HG03097 (cell line): ENCODE results near the gene INVS.
"Not testable (repeated sequence)": the region's sequence is repeated elsewhere in the genome, so short reads cannot be mapped to it uniquely, and the experiment has no call there.

ENCODE experiments used
- ATAC-seq: cut with Tn5 transposase; IDR thresholded peaks from one replicate; pipeline ENCODE4 v1.9.1; 2021; ENCODE audit not compliant: unreplicated experiment, low FRiP score

Gene INVS

DNA sequence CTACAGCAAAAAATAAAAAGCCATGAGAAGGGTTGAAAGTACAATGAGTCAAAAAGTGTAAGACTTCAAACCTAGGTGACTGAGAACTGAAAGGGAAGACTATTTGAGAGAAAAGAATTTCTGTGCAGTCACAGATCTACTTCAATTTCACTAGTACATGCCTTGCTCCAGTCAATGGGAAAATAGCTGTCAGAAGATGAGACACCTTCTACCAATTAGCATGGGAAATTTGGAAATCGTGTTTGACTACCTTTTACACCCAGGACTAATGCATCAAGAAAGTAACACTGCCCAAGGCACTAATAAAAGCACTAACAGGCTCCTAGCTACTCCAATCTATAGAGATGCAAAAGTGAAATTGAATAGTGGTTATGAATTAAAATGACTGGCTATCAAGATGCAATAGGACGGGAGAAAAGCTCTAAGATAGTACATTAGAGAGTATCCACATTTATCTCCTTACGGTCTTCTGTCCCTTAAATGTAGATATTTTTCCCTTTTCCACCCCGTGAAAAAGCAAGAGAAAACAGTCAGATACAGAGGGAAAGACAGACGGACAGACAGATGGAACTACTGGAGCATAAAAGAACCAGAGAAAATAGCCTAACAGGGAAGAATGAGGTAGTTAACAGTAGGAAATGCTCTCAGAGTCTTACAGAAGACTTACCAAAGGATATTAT, 15.5 kb upstream of the INVS start:
- ATAC-seq: peak; percentile 41

DNA sequence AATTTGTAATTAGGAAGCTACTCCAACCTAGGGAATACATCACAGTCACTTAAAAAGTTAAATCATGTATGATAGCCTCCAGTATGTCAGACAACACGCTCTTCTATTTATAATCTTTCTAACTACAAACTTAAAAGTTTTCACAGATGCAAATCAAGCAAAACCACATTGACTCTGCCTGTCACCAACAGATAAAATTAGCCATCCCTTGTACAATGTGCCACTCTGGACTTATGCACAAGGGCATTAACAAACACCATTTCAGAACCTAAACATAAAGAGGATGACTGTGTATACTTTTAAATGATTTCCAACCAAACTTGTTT, 15.0 kb upstream of the INVS start:
- ATAC-seq: peak; percentile 24

DNA sequence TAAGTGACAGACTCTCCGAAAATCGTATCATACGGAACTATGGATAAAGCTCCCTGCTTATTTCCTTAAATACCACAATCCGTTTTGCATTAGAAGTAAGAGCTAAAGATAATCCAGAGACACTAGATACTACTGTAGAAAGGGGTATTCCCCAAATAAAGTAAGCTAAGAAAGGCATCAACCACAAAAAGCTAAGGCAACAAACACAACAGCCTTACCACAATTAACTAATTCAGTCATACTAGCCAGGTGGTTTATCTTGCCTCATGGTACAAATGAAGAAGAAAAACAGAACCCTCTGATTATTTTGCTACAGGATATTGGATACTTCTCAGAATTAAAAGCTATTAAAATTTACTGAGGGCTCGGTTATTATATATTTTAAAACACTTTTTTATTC, 14.3 kb upstream of the INVS start:
- ATAC-seq: peak; percentile 68

DNA sequence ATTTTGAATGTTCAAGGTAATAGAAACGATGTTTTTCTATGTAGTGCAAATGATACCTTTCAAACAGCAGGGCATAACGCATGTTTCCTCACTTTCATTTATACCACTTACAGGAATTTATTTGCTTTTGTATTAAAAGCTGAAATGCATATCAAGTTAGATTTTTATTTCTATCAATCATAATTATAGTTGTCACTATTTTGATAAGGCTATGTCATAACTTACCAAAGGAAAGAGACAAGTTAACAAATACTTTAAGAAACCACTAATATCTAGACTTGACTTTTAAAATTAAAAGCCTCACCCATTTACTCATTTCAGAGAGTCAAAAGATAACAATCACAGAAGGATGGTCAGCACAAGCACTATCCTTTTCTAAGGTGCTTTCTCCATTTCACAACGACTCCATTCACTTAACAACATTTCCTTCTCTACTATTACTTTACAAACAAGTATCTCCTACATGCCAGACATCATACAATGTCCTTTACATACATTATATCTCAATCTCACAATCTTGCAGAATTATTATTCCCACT, 12.9 kb upstream of the INVS start:
- ATAC-seq: no peak

DNA sequence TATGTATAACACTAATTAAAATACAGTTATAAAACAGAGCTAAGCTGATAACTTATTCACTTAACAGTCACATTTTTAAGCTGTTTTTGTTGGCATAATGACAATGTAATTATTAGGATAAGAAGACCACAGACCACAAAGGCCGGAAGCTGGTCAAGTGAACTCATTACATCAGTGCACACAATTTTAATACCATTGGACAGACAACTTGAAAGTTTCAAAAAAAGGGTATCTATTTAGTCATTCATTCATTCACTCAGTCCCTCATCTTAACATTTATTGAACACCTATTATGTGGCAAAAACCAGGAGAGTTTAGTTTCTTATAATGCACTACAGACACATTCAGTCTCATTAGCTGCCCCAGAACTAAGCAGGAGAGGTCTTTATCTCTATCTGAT, 11.8 kb upstream of the INVS start:
- ATAC-seq: no peak

DNA sequence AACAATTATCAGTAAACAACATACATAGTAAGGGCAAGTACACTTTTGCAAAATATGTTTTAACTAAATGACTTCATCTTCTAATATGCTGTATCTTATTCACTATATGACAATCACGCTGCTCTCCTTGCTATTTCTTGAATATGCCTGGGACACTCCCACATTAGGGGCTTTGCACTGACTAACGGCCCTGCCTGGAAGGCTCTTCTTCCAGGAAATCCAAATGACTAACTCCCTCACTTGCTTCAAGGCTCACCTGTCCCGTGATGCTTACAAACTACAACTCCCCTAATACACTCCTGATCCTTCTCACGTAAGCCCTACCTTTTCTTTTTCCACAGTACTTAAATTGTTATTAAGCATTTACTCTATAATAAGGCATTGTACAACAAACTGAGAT, 10.8 kb upstream of the INVS start:
- ATAC-seq: no peak

DNA sequence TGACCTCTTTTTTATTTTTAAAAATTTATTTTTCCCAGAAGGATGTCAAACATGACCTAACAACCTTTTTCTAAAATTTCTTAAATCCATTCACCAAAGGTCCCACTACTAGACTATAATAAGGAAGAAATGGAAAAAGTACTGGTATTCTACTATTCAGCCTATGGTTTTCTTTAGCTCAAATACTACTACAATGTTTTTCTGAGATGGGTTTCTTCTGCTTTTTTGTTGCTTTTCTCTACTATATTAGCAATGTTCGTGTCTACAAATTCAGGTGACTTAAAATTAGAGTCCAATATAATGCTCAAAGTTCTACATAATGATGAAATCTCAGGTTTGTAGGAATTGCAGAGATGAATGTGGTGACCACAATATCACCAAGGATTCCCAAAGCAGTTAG, 8.2 kb upstream of the INVS start:
- no peak for ATAC-seq

DNA sequence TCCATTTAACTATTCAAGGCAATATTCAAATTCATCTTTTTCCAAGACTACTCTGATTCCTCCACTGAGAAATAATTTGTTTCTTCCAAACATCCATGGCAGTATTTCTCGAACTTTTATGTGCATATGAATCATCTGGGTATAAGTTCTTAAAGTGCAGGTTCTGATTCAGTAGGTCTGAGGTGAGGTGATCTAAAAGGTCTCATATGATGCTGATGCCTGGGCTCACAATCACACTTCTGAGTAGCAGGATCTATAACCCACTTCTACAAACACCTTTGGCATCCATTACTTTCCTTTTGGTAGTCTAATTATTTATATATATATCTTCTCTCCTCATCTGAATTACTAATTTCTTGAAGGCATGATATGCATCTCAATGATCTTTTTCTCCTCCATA, 7.4 kb upstream of the INVS start:
- ATAC-seq: no peak

DNA sequence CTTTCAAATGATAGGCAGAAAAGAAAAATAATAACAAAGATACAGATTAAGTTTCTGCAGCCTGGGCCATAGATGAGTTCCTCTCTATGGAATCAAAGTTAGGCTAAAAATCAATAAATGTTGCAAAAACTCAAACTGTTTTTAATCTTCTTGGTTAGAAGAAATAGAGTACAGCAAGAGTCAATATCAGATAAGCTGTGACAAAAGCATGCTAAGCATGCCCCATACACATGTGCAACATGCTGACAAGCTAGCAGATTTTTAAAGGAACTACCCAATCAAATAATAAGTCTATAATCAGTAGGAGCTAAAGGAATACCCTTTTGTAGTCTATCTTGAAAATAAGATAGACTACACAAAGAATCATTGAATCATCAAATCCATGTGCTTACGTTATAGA, 7.0 kb upstream of the INVS start:
- no peak for ATAC-seq

DNA sequence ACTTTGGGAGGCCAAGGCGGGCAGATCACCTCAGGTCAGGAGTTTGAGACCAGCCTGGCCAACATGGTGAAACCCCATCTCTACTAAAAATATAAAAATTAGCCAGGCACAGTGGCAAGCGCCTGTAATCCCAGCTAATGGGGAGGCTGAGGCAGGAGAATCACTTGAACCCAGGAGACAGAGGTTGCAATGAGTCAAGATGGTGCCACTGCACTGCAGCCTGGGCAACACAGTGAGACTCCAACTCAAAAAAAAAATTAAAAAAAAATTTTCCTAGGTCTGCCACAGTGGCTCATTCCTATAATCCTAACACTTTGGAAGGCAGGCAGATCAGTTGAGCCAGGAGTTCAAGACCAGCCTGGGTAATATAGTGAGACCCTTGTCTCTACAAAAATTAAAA, 4.6 kb upstream of the INVS start:
- ATAC-seq: not testable (repeated sequence)

DNA sequence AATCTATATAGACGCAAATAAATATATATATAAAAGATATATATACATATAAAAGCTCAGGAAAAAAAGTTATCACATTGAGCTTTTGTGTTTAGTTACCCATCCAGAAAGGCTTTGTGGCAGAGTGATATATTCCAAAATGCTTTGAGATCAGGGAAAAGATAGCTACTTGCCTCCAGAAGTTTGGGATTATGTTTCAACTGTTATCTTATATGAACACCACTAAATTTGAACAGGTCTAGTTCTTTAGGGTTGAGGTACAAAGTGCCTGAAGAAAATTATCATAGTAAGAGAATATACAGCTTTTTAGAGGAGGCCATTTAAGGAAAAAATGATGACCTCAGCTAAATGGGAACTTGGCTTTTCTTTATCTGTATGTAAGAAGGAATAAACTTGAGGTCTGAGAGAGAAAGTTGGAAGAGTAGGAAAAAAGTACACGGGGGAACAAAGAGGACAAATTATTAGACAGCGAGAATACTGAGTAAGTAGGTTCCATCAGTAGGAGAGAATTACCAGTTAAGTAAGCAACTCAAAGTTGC, 2.6 kb upstream of the INVS start:
- no peak for ATAC-seq

DNA sequence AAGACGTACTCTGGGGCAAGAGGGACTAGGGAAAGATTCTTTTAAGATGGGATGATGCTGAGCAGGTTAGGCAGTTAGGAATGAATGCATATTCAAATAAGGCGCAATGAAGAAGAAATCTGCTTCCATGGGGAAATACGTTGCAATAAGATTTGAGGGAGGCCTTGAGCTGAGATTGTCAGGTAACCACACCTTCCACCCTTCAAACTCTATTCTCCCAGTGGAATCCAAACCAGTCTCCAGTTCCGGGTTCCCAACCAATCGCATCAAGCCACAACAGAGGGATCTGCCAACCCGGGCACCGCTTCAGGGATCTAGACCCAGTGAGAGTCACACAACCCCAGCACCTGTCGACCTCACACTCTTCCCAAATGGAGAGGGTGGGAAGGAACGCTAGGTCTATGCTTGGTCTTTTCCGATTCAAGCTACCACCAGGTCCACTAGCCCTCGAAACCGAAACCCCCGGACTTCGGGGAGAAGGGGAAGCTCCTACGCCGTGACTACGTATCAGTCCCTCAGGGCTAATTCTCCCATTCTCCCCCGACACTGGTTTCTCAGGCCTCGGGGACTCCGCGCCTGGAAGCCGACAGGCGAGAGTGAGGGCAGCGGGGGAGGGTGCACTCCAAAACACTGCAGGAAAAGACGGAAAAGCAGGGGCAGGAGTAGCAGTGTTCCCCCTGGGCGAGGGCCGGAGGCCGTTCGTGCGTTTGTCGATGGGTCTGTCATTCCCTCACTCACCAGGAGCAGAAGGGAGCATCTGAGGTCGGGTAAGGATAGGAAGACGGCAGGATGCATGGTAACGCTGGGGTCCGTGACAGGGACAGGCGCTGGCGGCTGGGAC, 777 bp upstream of the INVS start:
- peak; percentile 18 for ATAC-seq

DNA sequence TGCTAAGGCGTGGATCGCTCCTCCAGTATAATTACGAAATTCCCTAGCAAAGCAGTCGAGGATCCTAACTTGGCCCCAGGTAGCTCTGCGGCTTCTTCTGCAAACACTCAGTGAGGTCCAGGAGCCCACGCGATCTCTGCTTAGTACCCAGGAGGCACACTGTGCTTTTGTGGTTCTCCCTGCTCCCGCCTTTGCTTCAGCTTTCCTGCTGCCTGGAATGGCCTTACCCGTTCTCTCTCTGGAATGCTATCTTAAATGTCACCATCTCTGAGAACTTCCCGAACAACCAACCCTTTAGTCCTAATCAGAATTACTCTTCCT, 639 bp downstream of the INVS start:
- ATAC-seq: no peak

DNA sequence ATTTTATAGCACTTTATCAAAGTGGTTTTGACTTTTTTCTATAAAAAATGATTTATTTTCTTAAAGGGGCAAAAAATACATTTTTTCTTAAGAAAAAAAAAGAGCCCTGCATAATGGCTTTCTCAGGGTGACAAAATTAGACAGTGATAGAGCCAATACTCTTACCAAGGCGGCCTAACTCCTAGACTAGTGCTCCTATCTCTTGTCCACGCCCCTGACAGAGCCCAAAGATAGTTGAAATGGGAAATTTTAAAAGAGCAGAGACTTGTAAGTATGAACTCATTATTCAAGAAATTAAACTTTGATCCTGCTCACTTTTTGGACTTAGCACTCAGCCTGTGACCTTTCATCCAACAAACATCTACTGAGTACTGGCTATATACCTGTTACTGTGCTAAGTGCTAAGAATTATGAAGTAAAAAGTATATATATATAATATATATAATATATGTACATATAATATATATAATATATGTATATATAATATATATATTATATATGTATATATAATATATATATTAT, 1.2 kb downstream of the INVS start:
- no peak for ATAC-seq

DNA sequence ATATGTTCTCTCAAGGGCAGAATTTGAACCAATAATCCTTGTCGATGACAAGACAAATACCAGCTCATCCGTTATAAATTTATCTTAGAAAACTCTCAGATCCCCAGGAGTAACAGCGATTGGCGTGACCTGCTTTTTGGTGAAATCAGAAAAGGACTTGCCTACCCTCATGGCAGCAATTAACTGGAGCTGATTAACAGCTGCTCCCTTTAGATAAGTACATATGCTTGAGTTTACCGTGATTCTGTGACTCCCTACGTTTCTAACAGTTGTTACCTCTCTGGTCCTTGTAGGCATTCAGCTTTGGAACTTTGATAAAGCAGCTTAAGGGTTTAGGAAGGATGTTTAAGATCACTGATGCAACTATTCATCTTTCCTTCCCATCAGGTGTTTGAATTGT, 2.6 kb downstream of the INVS start:
- no peak for ATAC-seq

DNA sequence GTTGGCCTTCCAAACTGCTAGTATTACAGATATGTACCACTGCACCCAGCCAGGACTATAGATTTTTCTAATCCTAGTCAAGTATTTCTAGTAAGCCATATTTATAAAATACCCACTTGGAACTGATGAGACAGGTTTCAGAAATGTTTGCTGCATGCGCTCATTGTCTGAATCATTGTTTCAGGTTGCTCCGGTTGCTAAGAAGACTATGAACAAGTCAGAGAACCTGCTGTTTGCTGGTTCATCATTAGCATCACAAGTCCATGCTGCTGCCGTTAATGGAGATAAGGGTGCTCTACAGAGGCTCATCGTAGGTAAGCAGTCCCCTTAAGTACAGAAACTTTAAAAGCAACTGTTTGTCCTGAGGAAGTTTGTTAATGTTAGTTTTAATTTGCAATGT, 5.3 kb downstream of the INVS start:
- no peak for ATAC-seq

DNA sequence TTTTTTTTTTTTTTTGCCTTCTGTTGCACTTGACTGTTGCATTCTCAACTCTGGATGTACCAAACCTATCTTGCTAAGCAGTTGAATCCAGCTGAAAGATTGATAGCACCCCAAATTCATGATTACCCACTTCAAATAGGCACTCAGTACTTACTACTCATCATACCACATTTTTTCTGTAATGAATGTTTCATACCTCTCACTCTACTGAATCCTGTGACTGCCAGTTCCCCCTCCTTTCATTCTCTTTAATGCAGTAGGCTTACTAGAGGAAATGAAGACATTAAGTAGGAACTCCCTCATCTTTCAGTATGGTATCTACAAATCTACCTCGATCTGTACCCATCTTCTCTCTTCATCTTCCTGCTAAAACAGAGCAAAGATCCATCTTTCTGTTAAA, 6.8 kb downstream of the INVS start:
- no peak for ATAC-seq

DNA sequence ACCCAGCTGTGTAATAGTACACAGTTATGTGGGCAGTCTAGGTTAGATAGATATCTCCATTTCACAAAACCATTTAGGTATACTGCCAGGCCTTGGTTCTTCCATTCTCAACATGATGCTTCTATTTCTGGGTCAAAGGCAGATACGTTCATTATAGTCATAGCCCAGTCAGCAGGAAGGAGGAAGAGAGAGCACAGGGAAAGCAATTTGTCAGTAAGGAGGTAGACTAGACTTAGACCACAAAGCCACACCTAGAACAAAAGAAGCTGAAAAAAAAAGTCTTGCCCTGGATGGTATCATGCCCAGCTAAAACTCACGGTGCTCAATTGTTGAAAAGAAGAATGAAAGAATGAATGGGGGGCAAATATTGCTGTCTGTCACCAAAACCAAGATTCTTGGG, 7.6 kb downstream of the INVS start:
- no peak for ATAC-seq

DNA sequence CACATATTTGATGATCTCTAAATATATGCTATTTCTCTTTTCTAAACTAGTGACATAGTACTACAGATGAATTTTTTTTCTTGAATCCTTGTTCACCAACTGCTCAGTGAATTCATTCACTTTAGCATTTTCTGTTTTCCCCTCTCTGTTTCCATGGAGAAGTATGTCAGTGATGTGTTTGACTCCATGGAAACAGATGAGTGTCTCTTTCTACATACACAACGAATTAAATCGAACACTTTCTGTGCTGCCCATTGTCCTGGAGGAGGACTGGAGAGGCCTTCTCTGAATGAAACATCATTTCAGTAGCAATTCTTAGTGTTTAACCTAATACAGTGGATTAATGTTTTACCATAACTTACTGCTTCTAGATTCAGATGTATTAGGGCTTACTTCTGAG, 9.5 kb downstream of the INVS start:
- no peak for ATAC-seq

DNA sequence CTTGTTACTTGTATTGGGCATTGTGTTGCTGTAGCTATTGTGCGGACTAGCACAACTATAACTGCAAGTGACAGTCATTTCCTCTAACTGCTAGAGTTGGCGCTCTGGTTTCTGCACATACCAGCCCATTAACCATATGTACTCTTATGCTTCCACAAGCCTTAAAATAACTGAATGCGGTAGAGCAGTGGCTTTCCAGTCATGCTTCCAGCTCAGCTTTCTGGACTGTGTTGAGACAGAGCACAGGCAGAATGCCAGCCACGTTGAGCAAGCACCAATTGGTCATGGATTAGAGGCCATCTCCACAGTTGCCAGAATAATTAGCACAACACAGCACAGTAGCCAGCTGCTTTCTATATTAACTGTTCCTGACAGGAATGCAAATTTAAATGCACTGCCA, 12.2 kb downstream of the INVS start:
- ATAC-seq: no peak

DNA sequence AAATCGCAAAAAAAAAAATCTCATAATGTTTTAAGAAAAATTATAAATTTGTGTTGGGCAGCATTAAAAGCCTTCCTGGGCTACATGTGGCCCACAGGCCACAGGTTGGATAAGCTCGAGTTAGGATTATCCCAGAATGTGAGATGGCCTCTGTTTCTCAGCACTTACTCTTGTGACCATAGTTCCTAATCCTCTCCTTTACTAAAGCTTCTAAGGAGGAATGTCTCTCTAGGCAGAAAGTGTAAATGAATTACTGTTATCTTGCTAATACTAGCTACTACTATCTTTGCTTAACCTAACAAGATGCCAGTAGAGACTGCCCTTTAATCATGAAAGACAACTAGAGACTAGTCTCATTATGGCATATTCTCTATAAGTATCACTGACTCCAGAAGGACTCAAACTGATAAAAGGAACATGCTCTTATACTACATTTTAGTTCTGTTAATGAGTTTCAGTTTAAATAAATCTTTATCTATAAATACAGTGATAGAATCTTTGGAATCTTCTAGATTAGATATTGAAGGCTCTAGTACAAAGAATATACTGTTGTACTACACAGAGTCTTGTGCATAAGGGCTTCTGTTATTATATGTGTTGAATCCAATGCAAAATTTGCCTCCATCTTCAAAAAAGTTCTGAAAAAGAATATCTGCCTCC, 13.8 kb downstream of the INVS start:
- ATAC-seq: no peak
